Fibroblast of skin of left quadriceps (primary cell): ENCODE measurements around the gene PRPF8.
"Not testable (repeated sequence)": the region's sequence is repeated elsewhere in the genome, so short reads cannot be mapped to it uniquely, and the experiment has no call there.

Experiments used
- DNase-seq, 2 experiments: peaks; one replicate each; pipeline ENCODE4 v3.0.0-alpha.2; 2013; ENCODE audit warnings: low read depth in 2 of 2

The PRPF8 gene

DNA sequence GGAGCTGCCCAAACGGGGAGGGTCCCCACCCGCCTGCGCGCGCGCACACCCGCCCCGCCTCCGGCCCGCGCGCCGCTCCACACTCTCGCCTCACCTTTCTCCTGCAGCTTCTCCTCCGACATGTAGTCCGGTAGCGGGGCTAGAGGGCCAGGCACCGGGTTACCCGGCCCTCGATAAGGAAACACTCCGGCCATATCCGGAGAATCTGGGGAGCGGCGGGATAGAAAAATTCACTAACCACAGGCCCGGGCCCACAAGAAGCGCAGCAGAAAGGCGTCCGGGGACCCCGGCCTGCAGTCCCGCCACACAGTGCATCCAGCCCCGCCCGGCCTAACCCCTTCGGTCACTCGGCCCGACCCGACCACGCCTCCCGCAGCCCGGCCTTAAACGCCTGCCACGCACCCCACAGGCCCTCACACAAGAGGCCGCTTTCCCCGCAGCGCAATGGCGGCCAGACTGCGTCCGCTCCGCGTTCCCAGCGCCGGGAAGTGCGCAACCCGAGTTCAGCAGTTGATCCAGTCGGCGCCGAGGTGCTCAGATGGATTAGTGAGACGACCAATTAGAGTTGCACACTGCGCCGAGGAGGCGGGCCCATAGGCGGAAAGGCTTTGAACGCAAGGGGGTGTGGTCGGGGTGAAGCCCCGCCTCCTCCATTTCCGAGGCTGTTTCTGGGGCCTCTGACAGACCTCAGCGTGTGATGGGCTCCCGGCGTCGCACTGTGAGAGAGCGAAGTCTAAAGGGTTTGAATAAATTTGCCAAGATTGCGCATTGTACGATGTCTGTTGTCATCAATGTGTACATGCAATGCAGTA, at the start of gene PRPF8:
Gene PRPF8 (minus strand): TSS at position 490 of the 812 bp plus-strand sequence. CDS start 296 bp downstream, at position 194.
- DNase-seq = peak; percentile 93

DNA sequence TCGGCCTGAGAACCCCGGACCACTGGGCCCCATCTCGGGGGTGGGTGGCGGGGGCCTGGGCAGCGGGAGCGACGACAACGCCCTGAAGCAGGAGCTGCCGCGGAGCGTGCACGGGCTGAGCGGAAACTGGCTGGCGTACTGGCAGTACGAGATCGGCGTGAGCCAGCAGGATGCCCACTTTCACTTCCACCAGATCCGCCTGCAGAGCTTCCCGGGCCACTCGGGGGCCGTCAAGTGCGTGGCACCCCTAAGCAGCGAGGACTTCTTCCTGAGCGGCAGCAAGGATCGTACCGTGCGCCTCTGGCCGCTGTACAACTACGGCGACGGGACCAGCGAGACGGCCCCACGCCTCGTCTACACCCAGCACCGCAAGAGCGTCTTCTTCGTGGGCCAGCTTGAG, 49.1 kb upstream of the PRPF8 start:
- DNase-seq = no peak

DNA sequence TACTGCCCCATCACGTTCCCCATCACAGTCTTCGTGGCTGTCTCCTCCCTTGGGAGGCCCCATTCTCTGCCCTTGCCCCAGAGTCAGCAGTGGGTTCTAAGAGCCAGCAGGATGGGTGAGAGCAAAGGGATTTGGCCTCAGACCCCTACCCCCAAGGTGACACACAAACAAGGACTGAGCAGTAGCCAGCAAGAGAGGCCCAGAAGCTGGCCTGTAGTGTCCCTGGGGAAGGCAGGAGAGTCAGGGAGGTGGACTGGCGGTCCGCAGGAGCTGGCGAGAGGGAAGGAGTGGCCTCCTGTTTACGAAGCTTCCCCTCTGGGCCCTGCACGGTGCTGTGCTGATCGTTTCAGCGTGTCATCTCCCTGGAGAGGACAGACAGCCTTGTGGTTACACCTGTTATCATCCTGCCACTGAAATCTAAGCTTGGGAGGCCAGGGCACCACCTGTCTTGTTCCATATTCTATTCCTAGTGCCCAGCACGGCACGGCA, 48.2 kb upstream of the PRPF8 start:
- DNase-seq = no peak

DNA sequence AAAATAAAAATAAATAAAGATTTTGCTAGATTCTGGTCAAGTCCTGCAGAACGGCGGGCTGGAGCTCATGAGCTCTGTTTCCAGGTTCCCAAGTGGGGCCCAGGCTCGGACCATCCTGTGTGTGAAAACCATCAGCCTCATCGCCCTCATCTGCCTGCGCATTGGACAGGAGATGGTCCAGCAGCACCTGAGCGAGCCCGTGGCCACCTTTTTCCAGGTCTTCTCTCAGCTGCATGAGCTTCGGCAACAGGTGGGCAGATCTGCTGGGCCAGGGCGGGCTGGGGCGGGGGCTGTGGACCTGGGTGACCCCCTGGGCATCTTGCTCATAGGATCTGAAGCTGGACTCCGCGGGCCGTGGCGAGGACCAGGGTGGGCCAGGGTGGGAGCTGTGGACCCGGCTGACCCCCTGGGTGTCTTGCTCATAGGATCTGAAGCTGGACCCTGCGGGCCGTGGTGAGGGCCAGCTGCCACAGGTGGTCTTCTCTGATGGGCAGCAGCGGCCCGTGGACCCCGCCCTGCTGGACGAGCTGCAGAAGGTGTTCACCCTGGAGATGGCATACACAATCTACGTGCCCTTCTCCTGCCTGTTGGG, 47.7 kb upstream of the PRPF8 start:
- DNase-seq = no peak

DNA sequence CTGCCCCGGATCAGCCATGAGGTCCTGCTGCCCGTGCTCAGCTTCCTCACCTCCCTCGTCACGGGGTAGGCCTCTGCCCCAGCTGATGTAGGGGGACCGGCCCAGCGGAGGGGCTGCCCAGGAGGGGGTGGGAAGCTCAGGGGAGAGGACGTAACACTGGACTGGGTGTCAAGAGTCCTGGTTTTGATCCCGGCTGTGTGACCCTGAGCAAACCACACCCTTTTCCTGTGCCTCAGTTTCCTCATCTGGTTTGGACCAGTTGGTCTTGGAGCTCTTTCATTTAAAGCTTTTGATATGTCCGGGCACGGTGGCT, 46.5 kb upstream of the PRPF8 start:
- no peak for DNase-seq

DNA sequence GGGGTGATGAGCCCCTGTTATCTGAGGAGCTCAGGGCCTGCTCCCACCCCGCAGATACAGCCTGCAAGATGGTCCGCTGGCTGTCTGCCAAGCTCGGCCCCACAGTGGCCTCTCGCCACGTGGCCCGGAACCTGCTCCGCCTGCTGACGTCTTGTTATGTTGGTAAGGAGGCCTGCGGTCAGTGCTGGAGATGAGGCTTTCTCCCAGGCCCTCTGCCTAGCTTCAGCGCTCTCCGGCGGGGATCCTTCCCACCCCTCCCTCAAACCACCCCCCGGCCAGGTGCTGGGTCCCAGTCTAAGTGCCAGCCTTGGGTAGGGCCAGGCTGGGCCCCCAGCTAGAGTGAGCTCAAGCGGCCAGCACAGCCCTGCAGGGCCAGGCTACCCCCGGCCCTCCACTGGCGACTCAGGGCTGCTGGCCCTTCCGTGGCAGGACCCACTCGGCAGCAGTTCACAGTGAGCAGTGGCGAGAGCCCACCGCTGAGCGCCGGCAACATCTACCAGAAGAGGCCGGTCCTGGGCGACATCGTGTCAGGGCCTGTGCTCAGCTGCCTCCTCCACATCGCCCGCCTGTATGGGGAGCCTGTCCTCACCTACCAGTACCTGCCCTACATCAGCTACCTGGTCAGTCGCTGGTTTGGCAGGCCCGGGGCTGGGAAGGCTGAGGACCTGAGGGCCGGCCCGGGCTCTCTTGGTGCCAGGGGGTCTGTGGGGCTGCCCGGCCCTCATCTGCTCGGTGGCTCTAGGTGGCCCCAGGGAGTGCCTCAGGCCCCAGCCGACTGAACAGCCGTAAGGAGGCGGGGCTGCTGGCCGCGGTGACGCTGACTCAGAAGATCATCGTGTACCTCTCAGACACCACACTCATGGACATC, 45.9 kb upstream of the PRPF8 start:
- DNase-seq = no peak

DNA sequence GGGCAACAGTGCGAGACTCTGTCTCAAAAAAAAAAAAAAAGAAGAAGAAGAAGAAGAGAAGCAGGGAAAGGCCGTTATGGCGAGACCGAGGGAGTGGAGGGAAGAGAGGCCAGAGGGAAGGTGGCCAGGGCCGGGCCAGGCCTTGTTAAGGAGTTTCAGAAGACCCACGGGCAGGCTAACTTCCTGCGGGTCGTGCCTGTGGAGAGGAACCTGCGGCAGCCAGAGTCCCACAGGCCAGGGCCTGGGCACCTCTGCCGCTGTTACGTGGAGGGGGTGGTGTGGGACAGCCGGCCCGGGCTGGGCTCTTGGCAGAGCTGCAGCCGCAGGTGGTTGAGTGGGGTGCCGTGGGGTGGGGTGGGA, 45.3 kb upstream of the PRPF8 start:
- DNase-seq = no peak

DNA sequence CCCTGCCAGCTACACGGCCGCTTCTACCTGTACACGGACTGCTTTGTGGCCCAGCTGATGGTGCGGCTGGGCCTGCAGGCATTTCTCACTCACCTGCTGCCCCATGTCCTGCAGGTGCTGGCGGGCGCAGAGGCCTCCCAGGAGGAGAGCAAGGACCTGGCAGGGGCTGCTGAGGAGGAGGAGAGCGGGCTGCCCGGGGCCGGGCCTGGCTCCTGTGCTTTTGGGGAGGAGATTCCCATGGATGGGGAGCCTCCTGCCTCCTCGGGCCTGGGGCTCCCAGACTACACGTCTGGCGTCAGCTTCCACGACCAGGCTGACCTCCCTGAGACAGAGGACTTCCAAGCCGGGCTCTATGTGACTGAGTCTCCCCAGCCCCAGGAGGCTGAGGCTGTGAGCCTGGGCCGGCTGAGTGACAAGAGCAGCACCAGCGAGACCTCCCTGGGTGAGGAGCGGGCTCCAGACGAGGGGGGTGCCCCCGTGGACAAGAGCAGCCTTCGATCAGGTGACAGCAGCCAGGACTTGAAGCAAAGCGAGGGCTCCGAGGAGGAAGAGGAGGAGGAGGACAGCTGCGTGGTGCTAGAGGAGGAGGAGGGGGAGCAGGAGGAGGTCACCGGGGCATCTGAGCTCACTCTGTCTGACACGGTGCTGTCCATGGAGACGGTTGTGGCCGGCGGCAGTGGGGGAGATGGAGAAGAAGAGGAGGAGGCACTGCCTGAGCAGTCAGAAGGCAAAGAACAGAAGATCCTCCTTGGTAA, 43.4 kb upstream of the PRPF8 start:
- DNase-seq = no peak

DNA sequence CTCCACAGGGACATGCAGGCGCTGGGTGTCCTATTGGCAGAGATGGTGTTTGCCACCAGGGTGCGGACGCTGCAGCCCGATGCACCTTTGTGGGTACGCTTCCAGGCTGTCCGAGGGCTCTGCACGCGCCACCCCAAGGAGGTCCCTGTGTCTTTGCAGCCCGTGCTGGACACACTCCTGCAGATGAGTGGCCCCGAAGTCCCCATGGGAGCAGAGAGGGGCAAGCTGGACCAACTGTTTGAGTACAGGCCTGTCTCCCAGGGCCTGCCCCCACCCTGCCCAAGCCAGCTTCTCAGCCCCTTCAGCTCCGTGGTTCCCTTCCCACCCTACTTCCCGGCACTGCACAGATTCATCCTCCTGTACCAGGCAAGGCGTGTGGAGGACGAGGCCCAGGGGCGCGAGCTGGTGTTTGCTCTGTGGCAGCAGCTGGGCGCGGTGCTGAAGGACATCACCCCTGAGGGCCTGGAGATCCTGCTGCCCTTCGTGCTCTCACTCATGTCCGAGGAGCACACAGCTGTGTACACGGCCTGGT, 42.7 kb upstream of the PRPF8 start:
- DNase-seq = no peak

DNA sequence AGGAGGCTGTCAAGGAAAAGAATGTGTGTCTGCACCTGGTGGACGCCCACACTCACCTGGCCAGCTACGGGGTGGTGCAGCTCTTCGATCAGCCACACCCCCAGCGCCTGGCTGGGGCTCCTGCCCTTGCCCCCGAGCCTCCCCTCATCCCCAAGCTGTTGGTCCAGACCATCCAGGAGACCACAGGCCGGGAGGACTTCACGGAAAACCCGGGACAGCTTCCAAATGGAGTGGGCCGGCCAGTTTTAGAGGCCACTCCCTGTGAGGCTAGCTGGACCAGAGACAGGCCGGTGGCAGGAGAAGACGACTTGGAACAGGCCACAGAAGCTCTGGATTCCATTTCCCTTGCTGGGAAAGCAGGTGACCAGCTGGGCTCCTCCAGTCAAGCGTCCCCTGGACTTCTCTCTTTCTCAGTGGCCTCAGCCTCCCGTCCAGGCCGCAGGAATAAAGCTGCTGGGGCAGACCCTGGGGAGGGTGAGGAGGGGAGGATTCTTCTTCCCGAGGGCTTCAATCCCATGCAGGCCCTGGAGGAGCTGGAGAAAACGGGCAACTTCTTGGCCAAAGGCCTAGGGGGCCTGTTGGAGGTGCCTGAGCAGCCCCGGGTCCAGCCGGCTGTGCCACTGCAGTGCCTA, 42.1 kb upstream of the PRPF8 start:
- no peak for DNase-seq

DNA sequence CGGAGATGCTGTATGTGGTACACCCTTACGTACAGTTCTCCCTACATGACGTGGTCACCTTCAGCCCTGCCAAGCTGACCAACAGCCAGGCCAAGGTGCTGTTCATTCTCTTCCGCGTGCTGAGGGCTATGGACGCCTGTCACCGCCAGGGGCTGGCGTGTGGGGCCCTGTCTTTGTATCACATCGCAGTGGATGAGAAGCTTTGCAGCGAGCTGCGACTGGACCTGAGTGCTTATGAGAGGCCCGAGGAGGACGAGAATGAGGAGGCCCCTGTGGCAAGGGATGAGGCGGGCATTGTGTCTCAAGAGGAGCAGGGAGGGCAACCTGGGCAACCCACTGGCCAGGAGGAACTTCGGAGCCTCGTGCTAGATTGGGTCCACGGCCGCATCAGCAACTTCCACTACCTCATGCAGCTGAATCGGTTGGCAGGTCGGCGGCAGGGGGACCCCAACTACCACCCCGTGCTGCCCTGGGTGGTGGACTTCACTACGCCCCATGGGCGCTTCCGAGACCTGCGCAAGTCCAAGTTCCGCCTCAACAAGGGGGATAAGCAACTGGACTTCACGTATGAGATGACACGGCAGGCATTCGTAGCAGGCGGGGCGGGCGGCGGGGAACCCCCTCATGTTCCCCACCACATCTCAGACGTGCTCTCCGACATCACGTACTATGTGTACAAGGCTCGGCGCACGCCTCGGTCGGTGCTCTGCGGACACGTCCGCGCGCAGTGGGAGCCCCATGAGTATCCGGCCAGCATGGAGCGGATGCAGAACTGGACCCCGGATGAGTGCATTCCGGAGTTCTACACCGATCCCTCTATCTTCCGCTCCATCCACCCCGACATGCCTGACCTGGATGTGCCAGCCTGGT, 41.2 kb upstream of the PRPF8 start:
- DNase-seq = no peak

DNA sequence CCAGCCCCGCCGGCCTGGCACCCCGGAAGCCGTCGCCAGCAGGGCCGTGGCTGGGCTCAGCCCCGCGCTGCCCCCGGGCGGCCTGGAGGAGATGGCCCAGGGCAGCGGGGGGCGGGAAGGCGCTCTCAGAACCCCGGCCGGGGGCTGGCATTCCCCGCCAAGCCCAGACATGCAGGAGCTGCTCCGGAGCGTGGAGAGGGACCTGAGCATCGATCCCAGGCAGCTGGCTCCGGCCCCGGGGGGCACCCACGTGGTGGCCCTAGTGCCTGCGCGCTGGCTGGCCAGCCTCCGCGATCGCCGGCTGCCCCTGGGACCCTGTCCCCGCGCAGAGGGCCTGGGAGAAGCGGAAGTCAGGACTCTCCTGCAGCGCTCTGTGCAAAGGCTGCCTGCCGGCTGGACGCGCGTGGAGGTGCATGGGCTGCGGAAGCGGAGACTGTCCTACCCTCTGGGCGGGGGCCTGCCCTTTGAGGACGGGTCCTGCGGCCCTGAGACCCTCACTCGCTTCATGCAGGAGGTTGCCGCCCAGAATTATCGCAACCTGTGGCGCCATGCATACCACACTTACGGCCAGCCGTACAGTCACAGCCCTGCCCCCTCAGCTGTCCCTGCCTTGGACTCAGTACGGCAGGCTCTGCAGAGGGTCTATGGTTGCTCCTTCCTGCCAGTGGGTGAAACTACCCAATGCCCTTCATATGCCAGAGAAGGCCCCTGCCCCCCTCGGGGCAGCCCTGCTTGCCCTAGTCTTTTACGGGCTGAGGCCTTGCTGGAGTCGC, 40.4 kb upstream of the PRPF8 start:
- no peak for DNase-seq

DNA sequence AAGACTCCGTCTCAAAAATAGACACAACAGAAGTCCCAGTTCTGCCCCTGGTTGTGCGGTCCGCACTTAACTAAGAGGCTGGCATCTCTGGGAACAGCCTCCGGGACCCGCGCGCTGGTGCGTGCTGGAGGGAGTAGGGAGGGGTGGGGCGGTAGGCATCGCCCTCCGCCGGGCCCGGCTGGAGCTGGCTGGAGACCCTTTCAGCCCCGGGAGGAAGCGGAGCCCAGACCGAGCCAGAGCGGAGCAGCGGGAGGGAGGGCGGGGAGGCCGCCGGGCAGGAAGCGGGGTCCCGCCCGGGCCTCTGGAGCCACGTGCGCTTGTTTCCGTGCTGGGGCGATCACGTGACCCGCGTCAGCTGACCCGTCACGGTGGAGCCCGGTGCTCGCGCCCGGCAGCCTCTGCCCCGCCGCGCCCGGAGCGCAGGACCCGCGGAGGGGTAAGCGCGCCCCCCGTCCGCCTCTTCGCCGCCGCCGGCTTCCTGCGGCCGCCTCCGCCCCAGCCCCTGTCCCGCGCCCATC, 39.7 kb upstream of the PRPF8 start, which contains the start of gene WDR81:
Gene WDR81 (plus strand): TSS at position 354 of the 518 bp plus-strand sequence. CDS start 256 bp downstream, outside the sequence.
- DNase-seq = peak in 1 of 2 experiments; percentile 54

DNA sequence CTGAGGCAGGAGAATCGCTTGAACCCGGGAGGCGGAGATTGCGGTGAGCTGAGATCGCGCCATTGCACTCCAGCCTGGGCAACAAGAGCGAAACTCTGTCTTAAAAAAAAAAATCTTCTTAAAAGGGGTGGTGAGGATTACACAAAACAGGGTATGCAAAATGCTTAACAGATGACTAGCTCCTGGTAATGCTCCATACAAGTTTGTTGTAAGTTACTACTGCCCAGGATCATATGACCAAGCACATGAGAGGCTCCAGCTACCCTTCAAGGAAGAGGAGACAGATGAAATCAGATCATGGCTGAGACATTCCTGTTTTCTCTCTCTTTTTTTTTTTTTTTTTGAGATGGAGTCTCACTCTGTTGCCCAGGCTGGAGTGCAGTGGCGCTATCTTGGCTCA, 37.4 kb upstream of the PRPF8 start:
- not testable (repeated sequence) for DNase-seq

DNA sequence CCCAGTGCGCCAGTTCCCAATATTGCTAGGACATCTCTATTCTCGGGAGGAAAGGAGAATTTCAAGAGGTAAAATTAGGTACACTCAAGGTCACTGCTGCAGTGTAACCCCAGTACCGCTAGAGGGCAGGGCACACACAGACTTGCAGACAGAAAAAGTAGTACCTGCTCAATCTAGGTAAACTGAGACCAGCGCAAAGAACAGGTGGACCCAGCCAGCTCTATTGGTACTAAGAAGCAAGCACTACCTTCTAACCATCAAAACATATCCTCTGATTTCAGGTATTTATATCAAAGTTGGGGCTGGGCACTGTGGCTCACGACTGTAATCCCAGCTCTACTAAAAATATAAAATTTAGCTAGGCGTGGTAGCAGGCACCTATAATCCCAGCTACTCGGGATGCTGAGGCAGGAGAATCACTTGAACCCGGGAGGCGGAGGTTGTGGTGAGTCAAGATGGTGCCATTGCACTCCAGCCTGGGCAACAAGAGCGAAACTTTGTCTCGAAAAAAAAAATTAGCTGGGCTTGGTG, 36.3 kb upstream of the PRPF8 start:
- DNase-seq = no peak

DNA sequence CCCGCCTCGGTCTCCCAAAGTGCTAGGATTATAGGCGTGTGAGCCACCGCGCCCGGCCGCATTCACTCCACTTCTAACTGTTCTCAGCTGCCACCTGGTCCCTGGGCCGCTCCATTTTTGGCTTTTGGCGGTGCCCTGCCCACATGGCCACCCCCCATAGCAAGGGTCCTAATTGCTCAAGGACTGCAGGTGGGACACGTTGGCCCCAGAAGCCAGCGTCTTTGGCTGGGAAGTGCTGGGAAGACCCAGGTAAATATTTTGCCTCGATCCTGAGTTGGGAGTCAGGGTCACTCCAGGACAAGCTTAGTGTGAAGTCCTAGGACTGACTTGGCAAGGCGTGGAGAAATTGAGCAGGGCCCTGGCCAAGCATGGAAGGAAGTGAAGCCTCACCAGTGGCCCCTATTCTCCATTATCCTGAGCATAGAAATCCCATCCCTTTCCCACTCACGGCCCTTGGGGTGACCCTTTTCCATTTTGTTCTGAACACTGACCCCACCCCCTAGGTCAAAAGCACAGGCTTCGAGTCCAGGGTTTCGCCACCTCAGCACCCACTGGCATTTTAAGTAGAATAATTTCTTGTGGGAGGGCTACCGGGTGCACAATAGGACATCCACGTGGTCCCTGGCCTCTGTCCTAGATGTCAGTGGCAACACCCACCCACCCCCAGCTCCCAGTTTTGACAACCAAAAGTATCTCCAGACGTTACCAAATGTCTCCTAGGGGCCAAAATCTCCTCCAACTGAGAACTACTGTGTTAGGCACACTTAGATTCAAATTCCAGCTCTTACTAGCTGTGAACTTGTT, 33.9 kb upstream of the PRPF8 start:
- DNase-seq = no peak

DNA sequence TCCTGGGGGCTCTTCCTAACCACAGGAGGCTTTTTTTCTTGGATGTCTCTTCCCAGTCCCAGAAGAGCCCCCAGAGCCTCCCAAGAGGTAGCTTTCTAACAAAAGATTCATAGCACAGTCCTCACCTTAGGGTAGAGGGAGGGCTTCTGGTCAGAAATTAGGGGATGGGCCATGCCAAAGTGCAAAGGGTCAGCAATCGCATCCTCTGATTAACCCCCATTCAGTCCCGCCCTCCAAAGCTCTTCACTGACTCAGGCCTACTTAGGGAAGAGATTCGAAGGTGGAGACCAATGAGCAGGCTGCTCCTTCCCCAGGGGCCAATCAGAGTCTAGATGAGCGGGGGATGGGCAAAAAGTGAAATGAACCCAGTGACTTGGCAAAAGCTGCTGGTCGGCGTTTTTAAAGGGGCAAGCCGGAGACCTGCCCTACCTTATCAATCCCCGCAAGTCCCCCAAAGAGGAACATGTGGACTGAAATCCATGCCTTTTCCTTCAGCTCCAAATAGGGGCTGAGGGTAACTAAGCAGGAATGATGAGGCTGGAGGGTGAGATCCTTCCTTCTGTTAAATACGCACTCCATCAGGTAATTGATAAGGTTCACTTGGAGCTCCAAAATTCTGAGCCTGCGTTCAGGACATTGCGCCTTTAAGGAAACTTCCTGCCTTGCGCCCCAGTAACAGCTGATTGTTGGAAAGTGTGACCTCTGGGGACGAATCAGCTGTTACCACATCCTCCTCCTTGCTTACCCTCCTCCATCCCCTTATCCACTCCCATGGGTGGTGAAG, 32.4 kb upstream of the PRPF8 start:
- peak; percentile 98 for DNase-seq
